Measurements from ENCODE around the gene HOXB7. TPM values are rescaled to one million over a fixed set of nuclear protein-coding genes. Genes with fewer than 3 reads are reported as not detected.
A peak's percentile ranks its signal among the peaks of the same experiment; 100 is the strongest.

HOXB7 gene
- total RNA-seq, 1 experiment from 2014 or later: 20.0 TPM

DNA sequence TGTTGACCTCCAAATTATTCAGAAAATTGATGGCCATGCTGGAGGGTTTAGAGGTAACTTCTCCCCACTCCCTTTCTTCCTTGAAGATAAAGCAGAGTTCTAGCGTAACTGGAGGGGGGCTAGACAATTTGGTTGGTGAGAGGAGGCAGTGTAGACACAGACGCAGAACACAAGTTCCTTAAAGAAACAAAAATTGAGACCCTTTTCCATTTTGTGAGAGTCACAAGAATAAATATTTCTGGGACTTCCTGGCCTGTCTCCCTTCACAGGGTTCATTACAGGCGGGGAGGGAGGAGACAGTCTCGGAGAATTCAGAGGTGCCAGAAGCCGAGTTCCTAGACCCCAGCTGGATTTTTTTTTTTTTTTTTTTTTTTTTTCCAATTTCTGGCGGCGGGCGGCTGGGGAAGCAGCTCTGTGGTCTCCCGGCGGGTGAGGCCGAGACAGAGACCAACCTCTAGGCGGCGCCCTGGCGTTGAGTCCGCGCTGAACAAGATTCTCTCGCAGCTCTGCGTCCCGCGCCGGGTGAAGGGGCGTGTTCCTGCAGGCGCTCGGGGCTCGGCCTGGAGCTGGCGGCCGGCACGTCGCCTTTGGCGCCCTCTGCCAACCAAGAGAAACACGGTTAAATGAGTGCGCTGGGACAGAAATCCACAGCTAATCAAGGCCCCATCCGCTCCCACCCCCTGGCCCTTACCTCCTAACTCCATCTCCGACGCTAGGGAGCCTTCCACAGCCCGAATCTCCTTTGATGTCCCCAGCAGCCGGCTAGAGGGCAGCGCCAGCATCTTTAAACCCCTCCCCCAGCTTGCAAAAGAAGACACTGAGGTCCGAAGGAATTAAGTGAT lies 25.6 kb upstream of the HOXB7 start:
- no peak for DNase-seq (ENCODE audit: low read depth)

- no peak for DNase-seq (ENCODE audit: low read depth)
Observed at GRCh38 chr17:48634493-48635208, 23.8 kb upstream of the HOXB7 start.

DNA sequence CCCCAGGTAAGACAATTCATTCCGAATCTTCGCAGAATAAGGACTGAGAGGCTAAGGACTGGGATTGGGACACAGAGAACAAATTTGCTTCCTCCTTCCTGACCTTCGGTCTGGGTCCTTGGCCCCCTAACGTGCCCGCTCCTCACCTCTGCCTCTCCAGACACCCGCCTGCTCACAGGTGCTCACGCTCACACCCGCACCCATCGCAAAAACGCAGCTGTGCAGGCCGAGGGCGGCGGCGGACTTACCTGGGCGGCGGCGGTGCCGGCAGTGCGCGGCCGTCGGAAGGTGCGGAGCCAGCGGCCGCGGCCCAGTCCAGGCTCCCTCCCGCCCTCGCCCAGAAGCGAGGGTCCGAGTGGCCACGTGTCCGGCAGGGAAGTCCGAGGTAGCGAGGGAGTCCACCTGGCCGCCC lies 22.5 kb upstream of the HOXB7 start:
- no peak for DNase-seq (ENCODE audit: low read depth)

DNA sequence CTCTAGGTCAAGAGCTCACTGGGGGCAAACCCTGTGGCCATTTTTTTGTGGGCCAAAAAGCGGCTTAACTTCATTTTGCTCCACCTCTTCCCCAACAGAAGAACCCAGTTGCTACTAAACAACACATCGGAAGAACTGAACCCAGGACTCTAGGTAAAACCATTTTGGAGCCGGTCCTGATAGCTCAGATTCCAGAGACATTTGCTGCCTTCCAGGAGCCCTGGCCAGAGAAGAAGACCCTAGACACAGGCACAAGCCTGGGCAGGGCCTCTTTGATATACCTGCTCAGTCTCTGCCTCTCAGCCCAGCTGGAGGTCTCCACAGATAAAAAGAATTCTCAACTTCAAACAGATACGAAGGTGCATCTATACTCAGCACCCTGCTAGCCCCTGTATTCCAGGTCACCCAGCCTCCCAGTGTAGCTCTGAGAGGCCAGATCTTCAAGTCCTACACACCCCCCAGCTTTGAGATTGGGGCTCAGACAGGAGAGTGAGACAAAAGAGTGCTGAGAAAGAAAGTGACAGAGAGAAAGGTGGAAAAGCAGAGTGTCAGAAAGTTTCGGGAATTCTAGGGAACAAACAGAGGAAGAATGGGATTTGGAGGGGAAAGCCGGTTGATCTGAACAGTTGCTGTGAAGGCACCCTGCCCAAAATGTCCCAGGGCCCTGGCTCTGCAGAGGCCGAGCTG lies 21.9 kb upstream of the HOXB7 start:
- DNase-seq (ENCODE audit: low read depth): no peak

- no peak for DNase-seq (ENCODE audit: low read depth)
Observed at GRCh38 chr17:48631693-48632578, 21.1 kb upstream of the HOXB7 start.

GRCh38 chr17:48630925-48631692 lies 20.3 kb upstream of the HOXB7 start:
- DNase-seq (ENCODE audit: low read depth): no peak

DNA sequence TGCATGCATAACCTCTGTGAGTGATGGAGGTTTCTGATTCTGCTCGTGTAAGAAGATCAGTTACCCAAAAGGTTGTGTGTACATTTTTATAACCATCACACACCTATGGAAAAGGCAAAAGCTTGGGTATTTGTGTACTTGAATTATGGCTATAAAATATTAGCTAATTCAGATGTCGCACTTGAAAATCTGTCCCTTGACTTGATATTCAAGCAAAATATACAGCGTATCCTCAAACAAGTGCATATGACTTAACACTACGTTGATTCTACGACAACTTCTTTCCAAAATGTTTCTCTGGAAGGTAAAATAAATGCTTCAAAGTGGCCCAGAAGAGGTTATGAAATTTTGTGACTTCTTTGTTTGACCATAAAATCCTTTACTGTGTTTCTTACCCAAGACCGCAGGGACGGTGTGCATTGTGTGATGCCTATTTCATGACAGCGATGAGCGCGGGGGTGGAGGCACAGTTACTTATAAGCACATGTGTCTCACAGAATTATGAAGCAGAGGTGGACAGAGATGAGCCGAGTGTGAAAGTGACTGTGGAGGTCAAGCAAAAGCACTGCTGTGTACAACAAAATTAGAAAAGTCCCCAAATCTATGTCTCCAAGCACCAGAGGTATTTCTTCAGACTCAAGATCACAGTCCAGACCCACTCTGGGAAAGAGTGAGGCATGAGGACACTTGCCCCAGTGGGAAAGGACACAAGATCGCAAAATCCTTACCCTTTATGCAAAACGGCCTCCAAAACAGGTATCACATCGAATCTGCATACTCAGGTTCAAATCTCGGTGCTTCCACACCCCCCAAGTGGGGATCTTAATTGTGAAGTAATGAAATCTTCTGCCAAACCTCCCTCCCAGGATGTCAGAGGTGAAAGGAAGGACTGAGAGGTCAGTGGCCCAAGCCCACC lies 19.4 kb upstream of the HOXB7 start:
- DNase-seq (ENCODE audit: low read depth): no peak

DNA sequence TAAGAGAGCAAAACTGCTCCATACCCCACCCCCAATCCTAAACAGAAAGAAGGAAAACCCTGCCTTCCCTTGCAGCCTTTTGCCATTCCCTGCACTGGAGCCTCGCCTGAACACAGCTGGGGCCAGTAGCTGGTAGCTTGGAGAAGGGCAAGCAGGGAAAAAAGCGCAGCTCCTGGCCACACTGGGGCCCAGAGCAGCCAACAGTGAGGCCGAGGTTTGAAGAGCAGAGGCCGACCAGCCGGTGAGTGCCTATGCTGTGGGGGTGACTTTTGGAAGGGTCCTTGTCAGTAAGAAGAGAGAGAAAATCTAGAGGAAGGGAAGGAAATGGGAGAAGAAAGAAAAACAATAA lies 18.6 kb upstream of the HOXB7 start:
- no peak for DNase-seq (ENCODE audit: low read depth)

DNA sequence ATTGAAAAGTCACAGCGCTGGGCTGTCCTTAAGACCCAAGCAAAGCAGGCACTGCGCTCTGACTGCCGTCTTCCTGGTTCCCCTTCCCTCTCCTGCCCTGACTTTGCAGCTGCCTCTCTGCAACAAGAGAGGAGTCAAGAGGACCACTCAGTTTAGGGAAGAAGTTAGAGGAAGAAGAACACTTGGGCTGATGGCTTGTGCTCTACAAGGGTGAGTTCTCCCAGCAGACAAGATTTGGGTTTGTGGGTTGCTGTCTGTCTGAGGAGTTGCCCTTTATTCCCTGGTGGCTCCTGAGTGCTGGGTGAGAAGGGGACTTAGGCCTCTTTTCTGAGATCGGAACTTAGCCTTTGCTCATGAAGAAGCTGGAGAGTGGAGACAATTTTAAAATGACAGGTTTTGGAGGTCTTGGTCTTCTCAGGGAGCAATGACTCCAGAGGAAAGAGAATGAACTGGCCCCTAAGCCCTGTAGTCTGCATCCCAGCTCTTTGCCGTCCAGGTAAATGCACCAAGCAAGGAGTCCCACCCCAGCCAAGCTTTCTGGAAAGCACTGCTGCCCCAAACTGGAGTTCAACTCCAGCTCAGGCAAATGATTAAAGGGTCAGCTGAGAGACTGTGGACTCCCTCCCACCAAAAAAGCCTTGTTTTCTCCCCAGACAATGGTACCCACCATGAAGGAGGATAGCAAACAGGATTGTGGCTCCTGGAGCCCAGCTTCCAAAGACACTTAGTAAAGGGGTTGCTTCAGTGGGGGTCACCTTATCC lies 18.0 kb upstream of the HOXB7 start:
- DNase-seq (ENCODE audit: low read depth): no peak

DNA sequence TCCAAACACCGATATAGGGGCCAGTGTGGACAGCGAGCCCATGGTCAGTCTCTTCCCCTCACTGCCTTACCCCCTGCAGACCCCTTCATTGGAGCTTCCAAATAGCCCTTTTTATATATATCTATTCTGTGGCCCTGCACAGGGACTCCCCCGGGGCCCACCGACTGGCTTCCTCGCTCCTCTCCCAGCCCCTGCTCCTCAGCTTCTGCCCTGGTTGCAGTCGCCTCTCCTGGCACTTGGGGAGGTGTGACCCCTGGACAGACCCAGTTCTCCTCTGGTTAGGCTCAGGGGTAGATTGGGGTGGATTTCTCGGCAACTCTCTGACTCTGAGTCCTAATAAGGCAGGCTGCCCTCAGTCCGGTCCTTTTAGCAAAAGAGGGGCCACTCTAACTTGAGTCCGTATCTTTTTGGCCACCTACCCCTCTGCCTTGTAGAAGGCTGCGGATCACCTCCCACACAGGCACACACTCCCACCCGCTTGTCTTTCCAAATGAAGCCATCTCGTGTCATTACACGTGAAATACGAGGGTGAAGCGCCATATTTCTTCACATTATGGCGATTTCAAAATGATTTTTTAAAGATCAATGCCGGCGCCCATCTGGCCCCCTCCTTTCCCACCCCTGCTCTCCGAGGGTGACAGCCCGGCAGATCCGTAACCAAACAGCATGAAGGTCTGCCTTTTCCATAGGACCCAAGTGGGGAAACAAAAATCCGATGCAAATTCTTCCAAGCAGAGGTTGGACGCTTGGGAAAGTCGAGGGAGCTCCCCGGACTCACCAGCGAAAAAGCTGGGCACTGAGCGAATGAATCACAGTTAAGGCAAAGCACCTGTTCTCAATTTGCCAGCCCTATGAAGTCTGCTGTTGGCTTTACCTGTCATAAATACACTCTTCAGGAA lies 17.1 kb upstream of the HOXB7 start:
- no peak for DNase-seq (ENCODE audit: low read depth)

DNA sequence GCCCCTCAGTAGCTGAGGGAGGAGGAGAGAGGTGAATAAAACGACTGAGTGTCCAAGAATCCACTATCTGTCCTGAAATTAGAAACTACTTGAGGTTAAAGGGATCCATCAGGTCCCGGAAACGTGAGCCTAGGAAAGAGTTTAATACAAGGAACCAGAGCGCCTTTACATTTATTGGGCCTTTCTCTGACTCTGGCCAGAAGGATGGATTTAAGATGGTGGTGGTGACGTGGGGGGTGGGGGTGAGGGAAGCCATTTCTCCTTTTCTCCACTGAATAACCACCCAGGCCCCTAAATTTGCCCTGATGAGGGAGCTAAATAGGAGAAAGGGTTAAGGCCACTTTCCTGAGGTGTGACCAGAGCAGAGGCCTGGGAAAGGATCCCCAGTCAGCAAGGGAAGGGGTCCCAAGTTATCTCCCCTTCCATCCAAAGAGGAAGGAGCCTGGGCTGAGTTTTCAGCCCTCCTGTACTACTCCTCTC lies 16.3 kb upstream of the HOXB7 start:
- DNase-seq (ENCODE audit: low read depth): no peak

GRCh38 chr17:48626245-48627117 lies 15.7 kb upstream of the HOXB7 start, which contains the start of gene HOXB9:
HOXB9 (minus strand) TSS chr17:48626358; CDS start chr17:48626269, 89 bp downstream.
- peak; percentile 85 for DNase-seq (ENCODE audit: low read depth)

DNA sequence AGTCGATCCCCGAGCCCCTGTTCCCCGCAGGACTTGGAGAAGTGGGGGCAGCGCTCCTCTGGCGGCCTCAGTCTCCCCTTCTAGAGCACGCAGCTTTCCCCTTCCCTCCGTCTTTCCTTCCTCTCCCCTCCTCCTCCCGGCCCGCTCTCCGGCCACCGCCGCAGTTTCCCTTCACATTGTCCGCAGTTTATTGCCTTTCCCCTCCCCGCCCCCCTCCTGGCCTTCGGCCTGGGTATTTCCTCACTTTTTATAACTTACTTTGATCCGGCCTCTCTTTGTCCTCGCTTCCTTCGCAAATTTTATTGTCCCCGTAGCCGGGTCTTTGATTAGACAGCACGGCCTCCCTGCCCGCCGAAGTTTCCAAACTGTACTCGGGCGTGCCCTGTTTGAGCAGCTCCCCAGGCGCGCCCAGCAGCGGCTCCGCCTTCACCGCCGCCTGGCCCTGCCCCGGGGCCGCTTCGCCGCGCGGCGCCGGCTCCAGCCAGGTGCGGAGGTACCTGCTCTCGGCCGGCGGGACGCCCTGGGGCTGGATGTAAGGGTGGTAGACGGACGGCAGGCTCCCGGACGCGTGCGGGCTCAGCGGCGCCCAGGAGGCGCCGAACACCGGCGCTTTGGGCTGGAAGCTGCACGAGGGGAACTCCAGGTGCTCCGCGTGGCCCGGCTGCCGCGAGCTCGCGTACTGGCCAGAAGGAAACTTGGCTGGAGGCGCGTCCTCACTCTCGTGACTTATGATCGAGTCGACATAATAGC lies 14.9 kb upstream of the HOXB7 start:
- peak; percentile 71 for DNase-seq (ENCODE audit: low read depth)

DNA sequence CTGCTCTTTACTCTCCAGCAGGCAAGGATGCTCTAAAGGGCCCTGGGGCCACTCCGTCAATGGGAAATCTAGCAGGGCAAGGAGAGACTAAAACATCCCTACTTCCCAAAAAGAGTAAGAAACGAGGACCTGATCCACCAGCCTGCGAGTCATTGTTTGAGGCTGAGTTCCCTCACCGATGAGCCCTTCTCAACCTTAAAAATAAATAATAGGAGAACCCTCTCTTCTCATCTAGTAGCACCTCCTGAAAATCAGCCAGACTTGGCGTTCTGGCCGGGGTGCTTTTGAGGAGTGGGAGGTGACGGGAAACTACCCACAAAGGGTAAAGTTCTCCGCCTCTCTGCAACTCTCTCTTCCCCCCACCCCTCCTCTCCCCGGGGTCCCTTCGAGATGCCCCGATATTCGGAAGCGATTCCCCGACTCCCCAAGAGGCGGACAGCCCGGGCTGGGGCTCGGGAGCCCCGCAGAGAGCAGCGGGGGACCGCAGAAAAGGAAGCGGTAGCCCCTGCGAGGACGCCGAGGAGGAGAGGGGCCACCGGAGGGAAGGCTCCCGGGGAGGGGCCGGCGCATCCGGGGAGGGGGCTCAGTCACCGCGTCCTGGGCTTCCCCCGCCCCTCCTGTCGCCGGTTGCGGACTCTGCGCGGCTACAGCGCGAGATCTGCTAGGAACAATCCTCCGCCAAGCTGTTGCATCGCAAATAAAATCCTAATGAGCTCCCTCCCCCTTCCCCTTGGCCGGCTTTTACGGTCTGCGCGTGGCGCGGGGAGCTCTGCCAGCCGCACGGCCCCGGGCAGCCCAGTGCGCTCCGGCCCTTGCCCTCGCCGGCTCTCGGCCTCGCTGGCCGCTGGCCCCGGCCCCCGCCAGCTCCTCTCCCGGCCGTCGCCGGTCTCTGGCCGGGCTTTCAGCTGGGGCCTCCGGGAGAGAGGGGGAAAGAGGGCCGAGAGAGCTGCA lies 14.0 kb upstream of the HOXB7 start:
- DNase-seq (ENCODE audit: low read depth): peak; percentile 56

- DNase-seq (ENCODE audit: low read depth): no peak
Observed at GRCh38 chr17:48624118-48624517, 13.3 kb upstream of the HOXB7 start.
